Umbilical cord (tissue), 2 donors: ENCODE data around the gene EHD4. TPM values are rescaled to one million over a fixed set of nuclear protein-coding genes. Genes with fewer than 3 reads are reported as not detected.

Experiments
- DNase-seq: peaks from one replicate; pipeline ENCODE4 v3.0.0-alpha.2; 2015; ENCODE audit warnings: low spot score
- total RNA-seq: library from RNA; depleted of rRNA; stranded (reverse); fragments of >200 nt; gene quantifications from one replicate; pipeline ENCODE4 v1.2.3, GENCODE V29; 2014; ENCODE audit warnings: low replicate concordance; ENCODE audit not compliant: insufficient read depth

The EHD4 gene
- total RNA-seq, 1 donor from 2014 or later: 15.4 TPM

DNA sequence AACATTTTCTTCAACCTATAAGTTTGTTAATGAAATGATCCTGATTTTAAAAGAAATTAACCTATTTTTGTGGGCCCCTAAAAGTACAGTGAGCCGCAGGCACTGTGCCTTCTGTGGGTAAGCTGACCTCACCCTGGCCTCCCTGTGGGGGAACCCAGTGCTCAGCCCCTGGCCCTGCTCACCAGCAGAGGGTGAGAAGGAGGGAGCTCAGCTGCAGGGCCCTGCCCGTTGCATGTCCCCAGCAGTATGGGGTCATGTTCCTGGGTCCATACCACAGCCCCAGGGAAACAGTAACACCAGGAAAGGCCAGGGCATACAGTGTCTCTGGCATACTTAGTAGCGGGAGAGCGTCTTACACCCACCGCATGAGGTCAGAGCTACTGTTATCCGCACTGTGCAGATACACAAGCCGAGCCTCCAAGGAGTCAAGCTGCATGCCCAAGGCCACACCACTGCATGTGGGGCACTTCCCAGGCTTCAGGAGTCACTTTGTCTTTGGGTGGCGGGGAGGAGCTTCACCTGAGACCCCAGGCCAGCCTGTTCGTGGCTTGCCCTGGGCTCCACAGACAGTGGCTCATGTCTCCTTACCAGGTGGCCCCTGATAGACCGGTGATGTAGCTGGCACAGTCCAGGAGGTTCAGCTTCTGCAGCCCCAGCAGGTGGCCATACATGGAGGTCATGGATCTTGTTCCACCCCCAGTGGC lies 22.6 kb upstream of the EHD4 start:
- no peak for DNase-seq

DNA sequence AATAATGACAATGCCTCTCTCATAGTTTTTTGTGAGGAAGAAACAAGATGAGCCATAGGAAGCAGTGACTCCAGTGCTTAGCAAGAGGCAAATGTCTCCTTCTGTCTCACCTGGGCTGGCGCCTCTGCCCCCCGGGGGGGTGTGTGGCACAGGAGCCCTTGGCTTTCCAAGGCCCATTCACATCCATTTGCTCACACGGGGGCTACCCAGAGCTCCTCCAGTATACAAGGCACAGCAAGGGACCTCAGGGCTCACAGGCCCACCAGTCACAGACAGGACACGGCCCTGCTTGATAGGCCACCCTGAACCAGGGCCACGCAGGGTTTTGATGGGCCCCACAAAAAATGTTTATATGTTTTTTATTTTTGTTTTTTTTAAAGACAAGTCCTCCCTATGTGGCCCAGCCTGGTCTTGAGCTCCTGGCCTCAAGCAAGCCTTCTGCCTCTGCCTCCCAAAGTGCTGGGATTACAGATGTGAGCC lies 21.9 kb upstream of the EHD4 start:
- DNase-seq: no peak

DNA sequence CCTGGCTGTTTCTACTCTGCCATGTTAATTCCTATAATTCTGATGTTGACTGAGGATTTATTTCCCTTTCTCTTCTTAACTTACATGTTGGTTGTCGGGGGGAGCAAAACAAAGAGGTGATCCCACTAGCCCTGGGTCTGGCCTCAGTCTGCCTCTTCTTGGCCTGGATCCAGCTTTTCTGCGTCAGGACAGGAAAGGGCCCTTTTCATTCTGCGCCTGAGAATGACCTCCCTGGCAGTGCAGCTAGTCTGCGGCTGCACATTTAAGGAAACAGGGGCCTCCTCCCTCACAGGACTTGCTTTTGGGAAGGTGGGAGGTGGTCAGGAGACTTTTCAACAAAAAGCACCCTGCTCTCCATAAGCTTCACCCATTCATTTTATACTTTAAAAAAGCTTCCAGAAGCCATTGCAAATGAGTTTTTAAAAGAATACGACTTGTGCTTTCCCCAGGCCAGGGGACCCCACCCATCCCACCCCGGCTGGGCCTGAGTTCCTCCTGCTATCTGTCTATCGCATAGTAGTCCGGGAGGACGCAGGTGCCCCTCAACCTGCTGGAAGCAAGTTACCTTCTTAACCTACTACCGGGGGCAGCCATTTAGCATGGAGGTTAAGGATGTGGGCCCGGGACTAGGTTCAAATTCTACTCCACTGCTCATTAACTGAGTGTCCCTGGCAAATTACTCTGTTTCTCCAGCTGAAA lies 21.3 kb upstream of the EHD4 start:
- no peak for DNase-seq

- DNase-seq: no peak
These were observed 20.4 kb upstream of the EHD4 start for GRCh38 chr15:41992803-41993190.

DNA sequence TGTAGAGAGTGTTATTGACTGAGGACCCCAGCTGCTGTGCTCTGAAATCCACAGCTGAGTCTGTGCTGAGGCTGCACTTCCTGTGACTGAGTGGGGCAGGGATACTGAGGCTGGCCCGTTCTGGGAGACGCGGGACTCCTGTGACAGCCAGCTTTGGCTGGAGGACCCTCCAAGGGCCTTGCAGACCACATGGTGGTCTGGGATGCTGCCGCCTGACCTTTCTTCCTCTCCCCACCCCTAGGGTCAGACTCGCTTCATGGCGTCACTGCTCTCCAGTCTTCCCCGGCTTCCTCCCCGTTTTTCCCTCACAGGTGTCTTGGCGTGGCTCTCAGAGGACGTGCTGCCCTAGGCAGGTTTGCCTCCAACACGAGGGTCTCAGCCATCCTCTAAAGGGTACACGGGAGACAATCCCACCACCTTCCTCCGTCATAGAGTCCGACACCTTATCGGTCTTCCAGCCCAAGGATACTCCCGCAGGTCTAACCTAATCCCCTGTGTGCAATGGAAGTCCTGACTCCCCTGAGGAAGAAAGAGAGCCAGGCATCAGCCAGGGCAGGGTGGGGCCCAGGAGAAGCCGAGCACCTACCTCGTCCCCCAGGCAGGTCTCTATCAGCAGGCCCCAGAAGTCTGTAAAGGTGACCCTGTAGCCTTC lies 19.9 kb upstream of the EHD4 start:
- DNase-seq: no peak

GRCh38 chr15:41990691-41991090 lies 18.3 kb upstream of the EHD4 start:
- no peak for DNase-seq

DNA sequence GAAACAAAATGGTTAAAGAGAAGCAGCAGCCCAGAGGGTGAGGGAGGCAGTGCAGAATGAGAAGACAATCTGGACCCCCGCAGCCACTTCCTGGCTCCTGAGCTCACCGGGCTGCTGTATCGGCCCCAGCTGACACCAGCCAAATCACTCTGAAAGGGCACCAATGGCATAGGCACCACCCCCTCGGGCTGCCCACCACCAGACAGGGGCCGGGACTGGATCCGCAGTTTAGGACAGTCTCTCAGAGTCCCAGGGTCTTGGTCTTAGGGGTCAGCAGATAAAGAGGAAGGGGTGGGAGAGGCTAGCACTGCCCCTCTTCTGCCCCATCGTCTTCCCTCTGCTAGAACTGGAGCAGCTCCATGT lies 17.9 kb upstream of the EHD4 start:
- no peak for DNase-seq

DNA sequence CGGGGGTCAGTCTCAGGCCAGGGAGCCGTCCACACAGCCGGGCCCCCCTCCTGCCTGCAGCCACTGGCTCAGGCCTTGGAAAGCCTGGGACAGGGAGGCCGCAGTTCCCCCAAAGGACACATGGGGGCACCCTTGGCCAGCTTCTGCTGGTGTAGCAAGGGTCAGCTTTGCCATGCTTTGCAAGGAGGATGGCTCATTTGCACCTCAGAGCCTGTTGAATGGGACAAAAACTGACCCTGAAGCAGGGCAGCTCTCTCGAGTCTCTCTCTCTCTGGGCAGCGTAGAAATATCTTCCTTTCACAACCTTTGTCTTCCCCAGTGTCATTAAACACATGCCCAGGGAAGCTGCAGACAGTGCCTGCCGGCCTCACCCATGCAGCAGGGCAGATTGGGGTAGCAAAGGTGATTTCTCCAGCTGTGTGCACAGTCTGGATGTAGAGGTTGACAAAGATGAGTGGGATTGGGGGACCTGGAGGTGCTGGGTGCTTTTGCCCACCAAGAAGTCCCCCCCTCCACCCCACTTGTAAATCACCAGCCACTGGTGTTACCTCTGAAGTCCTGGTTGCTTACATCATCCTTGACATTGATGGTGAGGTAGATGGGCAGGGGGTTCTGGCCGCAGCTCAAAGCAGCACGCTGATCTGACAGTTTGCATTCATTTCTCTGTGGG lies 17.4 kb upstream of the EHD4 start:
- DNase-seq: peak; percentile 75

DNA sequence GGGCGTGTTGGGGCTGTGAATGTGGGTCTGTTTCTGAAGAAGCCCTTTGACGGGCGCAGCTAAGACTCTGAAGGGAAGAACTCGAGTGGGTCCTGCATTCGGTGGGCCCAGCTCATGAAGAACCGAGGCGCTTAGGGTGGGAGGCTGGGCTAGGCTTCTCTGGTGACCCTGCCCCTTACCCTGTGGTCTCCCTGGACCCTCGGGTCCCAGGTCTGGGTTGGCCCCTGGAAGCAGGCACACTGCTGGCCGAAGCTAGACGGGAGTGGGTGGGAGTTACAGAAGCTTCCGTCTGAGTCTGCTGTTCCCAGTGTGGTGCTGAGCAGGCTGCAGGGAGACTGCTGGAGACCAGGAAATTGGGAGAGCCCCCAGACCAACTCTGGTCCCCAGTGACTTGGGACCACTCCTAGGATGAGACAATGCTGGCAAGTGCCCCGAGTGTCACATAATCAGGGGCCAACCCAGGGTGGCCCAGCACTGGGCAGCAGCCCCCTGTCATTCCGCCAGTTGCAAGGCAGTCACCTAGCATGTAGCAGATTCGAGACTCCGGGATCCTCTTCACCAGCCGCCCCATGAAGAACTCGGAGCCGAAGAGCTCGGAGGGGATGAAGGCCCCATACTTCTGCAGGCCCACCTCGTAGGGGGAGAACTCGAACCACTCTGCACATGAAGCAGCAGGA lies 16.7 kb upstream of the EHD4 start:
- no peak for DNase-seq

DNA sequence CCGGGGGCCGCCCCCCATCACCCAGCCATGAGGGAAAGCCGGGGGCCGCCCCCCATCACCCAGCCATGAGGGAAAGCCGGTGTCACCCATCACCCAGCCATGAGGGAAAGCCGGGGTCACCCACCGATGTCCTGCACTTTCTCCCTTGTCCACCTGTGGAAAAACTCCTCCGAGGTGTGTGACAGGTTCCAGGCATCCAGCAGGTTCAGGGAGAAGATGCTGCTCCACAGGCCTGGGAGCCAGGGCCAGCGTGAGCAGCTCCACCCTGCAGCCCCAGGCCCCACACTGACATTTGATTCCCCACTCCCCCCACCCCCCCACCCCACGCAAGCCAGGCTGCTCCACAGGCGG lies 15.5 kb upstream of the EHD4 start:
- no peak for DNase-seq

GRCh38 chr15:41987246-41987924 lies 15.0 kb upstream of the EHD4 start:
- no peak for DNase-seq

GRCh38 chr15:41985236-41986160 lies 13.1 kb upstream of the EHD4 start:
- DNase-seq: no peak

DNA sequence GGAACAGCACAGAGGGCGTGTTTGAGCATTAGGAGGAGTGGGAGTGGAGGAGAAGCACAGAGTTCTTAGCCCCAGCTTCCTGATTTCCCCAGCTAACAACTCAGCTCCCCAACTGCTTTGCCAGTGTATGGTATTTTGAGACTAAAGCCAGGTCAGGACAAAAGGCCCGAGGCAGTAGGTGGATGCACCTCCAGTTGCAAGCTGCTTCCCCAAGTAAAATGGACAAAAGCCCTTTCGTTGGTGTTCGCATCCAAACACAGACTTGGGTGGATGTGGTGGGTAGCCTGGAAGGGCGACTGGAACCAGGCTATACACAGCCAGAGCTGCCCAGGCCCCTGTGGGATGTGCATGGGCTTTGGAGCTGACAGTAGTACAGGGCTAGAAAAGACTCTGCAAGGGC lies 12.3 kb upstream of the EHD4 start:
- no peak for DNase-seq

GRCh38 chr15:41983621-41984571 lies 11.5 kb upstream of the EHD4 start:
- DNase-seq: no peak

DNA sequence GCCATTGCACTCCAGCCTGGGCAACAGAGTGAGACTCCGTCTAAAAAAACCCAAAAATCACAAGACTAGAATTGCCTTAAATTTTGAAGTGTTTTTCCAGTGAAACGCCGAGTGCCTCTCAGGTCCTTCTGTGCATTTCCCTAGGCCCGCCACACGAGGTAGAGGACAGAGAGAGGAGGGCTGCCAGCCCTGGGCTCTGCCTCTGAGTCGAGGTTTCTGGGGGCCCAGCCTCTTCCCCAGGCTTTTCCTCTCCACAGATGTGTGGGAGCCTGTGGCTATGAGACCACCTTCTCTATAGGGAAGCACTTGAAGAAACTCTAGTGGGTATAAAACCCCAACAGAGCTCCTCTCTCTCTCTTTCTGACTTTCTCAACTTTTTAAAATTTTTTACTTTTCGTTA lies 10.9 kb upstream of the EHD4 start:
- no peak for DNase-seq

DNA sequence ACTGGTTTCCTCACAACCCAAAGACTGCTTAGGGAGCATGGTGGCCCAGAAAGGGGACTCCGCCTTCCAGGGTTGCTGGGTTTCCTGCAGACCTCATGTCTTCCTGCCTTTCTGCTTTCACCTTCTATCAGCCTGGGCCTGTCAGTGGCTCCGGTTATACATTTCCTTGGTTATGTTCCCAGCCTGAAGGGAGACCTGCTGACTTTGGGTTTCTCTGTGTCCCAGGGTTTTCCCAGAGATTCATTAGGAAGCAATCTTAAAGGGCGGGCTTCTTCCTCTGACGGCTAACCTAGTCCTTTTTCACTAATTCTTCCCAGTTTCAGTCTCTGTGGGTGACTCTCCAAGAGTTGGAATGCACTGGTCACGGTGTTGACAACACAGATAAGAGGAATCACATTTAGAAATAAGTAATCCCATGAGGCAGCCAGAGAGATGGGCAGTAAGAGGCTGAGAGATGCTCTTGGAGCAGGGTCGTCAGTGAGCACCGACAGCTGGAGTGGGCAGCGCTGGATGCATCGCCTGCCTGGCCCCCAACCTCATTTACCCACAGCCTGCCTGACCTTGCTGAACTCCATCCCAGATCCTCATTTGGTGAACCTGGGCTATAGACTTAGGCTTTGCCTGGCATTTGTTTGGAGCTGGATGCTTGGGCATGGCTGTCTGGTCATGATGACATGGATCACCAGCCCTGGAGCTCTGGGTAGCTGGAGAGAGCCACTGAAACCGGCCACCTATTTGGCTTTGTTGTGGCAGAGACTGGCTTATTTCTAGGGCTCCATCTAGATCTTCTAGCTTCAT lies 10.0 kb upstream of the EHD4 start:
- DNase-seq: no peak

- DNase-seq: peak; percentile 53
These were observed 9.2 kb upstream of the EHD4 start for GRCh38 chr15:41981371-41982132.
